Vagina (tissue), 2 donors: Measurements from ENCODE around the gene PROM2. TPM values are rescaled to one million over a fixed set of nuclear protein-coding genes. Genes with fewer than 3 reads are reported as not detected.

Source experiments
- DNase-seq, 2 donors: peaks; one replicate each; pipeline ENCODE4 v3.0.0-alpha.2; 2017; ENCODE audit errors: extremely low spot score in 2 of 2
- H3K27ac ChIP-seq: fragments of 200-600 bp; sonication (generic); one replicate; pipeline ENCODE4 v1.5.1; 2019
- H3K27me3 ChIP-seq: fragments of 200-600 bp; sonication (generic); one replicate; pipeline ENCODE4 v1.5.1; 2019
- H3K36me3 ChIP-seq, 2 donors: fragments of 200-600 bp; sonication (generic); one replicate each; pipeline ENCODE4 v1.5.1; 2017 to 2019
- H3K4me1 ChIP-seq: fragments of 200-600 bp; sonication (generic); one replicate; pipeline ENCODE4 v1.5.1; 2019
- H3K4me3 ChIP-seq, 2 donors: fragments of 200-600 bp; sonication (generic); 1 replicate in 1 of 2; 2 replicates in 1 of 2; pipeline ENCODE4 v1.5.1; 2016 to 2019
- H3K9me3 ChIP-seq: fragments of 200-600 bp; sonication (generic); one replicate; pipeline ENCODE4 v1.5.1; 2019
- CTCF ChIP-seq, 3 experiments: fragments of 450-650 bp in 2 of 3; fragments of 200-600 bp in 1 of 3; sonication (generic) in 1 of 3; IDR thresholded peaks; one replicate each; pipeline ENCODE4 v1.5.1; 2017 to 2019; ENCODE audit warnings: antibody characterized with exemption in 3 of 3, mild to moderate bottlenecking in 2 of 3, moderate library complexity in 2 of 3
- POLR2A ChIP-seq, 2 donors: fragments of 450-650 bp; IDR thresholded peaks; one replicate each; pipeline ENCODE4 v1.6.1; 2017; ENCODE audit warnings: antibody characterized with exemption in 2 of 2, mild to moderate bottlenecking in 2 of 2, moderate library complexity in 2 of 2
- POLR2AphosphoS5 ChIP-seq, 2 donors: sonication (generic); formaldehyde crosslinking; IDR thresholded peaks; one replicate each; pipeline ENCODE4 v1.9.0; 2017; ENCODE audit warnings: antibody characterized with exemption in 2 of 2, mild to moderate bottlenecking in 2 of 2, low read depth in 1 of 2; ENCODE audit not compliant: insufficient read depth in 1 of 2
- intact Hi-C: fragments of 100-400 bp; cut with DNase I; formaldehyde crosslinking; loops from one replicate; pipeline ENCODE4 v1.15.1; 2023
- total RNA-seq: library from RNA; depleted of rRNA; stranded (reverse); fragments of >200 nt; gene quantifications from one replicate; pipeline ENCODE4 v1.2.3, GENCODE V29; 2016

PROM2 gene
- total RNA-seq, 1 donor from 2014 or later, result 70.5 TPM

- Histone ChIP-seq H3K4me1 (peaks cover 11% of the 10 kb centered on the region), H3K27me3 (no peaks in the 10 kb centered on the region), H3K4me3 (no peak overlapping the region), H3K9me3 (no peaks in the 10 kb centered on the region), H3K36me3 (no peaks in the 10 kb centered on the region), H3K27ac (no peak overlapping the region)
- TF ChIP-seq POLR2A (IDR thresholded peaks at IDR 0.05) (no peak), CTCF (IDR thresholded peaks at IDR 0.05) (no peak), POLR2AphosphoS5 (IDR thresholded peaks at IDR 0.05; ENCODE audit: insufficient read depth in 1 of 2, low read depth in 1 of 2) (peak in 1 of 2 donors; percentile 44)
- intact Hi-C loops, result no loop called here
- peak in 1 of 2 donors; percentile 70 for DNase-seq
These were observed 13.9 kb upstream of the PROM2 start for GRCh38 chr2:95260028-95261023.

GRCh38 chr2:95261602-95262001 is 12.6 kb upstream of the PROM2 start:
- no peak for DNase-seq
- Histone ChIP-seq H3K4me3 (no peak overlapping the region), H3K36me3 (no peaks in the 10 kb centered on the region), H3K4me1 (peaks cover 11% of the 10 kb centered on the region), H3K27ac (no peak overlapping the region), H3K9me3 (no peaks in the 10 kb centered on the region), H3K27me3 (no peaks in the 10 kb centered on the region)
- intact Hi-C loops, result no loop called here
- no peak for TF ChIP-seq POLR2A (IDR thresholded peaks at IDR 0.05)
- no peak for TF ChIP-seq POLR2AphosphoS5 (IDR thresholded peaks at IDR 0.05; ENCODE audit: insufficient read depth in 1 of 2, low read depth in 1 of 2)
- TF ChIP-seq CTCF (IDR thresholded peaks at IDR 0.05), result no peak

- Histone ChIP-seq H3K36me3 (no peaks in the 10 kb centered on the region), H3K27me3 (no peaks in the 10 kb centered on the region), H3K4me3 (no peak overlapping the region), H3K4me1 (peaks cover 11% of the 10 kb centered on the region), H3K9me3 (no peaks in the 10 kb centered on the region), H3K27ac (no peak overlapping the region)
- DNase-seq, result peak in 1 of 2 donors; percentile 74
- TF ChIP-seq CTCF (IDR thresholded peaks at IDR 0.05) (no peak), POLR2AphosphoS5 (IDR thresholded peaks at IDR 0.05; ENCODE audit: insufficient read depth in 1 of 2, low read depth in 1 of 2) (no peak)
- intact Hi-C loops, result no loop called here
These were observed 11.2 kb upstream of the PROM2 start for GRCh38 chr2:95262896-95263542.

DNA sequence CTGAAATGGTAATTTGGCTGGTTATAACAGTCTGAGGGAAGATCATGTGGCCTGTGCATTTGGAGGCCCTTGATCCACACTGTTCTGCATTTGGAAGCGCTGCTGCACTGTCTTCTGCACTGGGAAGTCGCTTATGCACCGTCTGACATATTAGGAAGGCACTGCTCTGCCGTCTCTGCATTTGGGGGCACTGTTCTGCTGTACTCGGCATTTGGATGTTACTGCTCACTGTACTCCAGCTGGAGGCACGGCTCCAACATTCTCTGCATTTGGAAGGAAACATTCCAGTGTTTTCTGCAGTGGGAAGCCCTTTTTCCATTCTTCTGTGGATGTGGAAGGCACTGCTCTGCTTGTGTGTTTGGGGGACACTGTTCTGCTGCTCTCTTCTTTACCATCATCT is 9.6 kb upstream of the PROM2 start:
- Histone ChIP-seq H3K27me3 (no peaks in the 10 kb centered on the region), H3K4me3 (no peak overlapping the region), H3K36me3 (no peaks in the 10 kb centered on the region), H3K9me3 (no peaks in the 10 kb centered on the region), H3K4me1 (peaks cover 7% of the 10 kb centered on the region), H3K27ac (no peak overlapping the region)
- intact Hi-C loops, result no loop called here
- DNase-seq, result no peak
- TF ChIP-seq CTCF (IDR thresholded peaks at IDR 0.05) (no peak), POLR2AphosphoS5 (IDR thresholded peaks at IDR 0.05; ENCODE audit: insufficient read depth in 1 of 2, low read depth in 1 of 2) (no peak), POLR2A (IDR thresholded peaks at IDR 0.05) (no peak)
